Right lobe of liver (tissue), 4 donors: ENCODE data around the gene JADE1.

ENCODE experiments used
- POLR2A ChIP-seq: fragments of 450-650 bp; IDR thresholded peaks from one replicate; pipeline ENCODE4 v1.6.1; 2017; ENCODE audit warnings: antibody characterized with exemption, mild to moderate bottlenecking
- TF ChIP-seq, protein P1 (sequence below), 4 donors: fragments of 200-600 bp in 3 of 4; fragments of 450-650 bp in 1 of 4; IDR thresholded peaks; one replicate each; pipeline versions ENCODE4 v1.5.1 to v1.8.0; 2016 to 2022; ENCODE audit warnings: antibody characterized with exemption in 4 of 4, mild to moderate bottlenecking in 2 of 4
- donor health status: DM: no; HTN: no; CAD: no.
- donor health status: DM: no; HTN: no; CAD: no.
- donor health status: DM: no; HTN: yes; CAD: no.

DNA sequence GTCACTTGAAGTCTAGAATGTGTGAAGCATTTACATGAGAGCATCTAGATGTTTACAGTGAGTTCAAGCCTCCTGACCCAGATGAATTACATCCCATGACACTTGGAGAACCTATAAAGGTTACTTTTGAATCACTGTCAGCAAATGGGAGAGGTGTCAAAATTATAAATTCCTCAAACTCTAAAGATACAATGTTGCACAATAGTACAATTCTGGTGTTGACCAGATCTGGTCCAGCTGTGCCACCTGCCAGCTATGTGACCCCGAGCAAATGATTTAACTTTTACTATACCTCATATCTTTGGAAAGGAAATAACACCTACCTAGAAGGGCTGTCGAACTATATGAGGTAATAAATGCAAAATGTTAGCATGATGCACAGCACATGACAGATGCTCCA lies 69.8 kb downstream of the JADE1 start:
- TF ChIP-seq, protein P1, sequence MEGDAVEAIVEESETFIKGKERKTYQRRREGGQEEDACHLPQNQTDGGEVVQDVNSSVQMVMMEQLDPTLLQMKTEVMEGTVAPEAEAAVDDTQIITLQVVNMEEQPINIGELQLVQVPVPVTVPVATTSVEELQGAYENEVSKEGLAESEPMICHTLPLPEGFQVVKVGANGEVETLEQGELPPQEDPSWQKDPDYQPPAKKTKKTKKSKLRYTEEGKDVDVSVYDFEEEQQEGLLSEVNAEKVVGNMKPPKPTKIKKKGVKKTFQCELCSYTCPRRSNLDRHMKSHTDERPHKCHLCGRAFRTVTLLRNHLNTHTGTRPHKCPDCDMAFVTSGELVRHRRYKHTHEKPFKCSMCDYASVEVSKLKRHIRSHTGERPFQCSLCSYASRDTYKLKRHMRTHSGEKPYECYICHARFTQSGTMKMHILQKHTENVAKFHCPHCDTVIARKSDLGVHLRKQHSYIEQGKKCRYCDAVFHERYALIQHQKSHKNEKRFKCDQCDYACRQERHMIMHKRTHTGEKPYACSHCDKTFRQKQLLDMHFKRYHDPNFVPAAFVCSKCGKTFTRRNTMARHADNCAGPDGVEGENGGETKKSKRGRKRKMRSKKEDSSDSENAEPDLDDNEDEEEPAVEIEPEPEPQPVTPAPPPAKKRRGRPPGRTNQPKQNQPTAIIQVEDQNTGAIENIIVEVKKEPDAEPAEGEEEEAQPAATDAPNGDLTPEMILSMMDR (IDR thresholded peaks at IDR 0.05): no peak
- TF ChIP-seq POLR2A: no peak
